ENCODE results near the gene ULK1.
"Not testable (repeated sequence)": the region's sequence is repeated elsewhere in the genome, so short reads cannot be mapped to it uniquely, and the experiment has no call there.

ULK1 gene

GRCh38 chr12:131941987-131942341 lies 47.5 kb downstream of the ULK1 start:
- DNase-seq (ENCODE audit: low read depth in 2 of 2), result no peak

GRCh38 chr12:131942671-131943070 lies 48.2 kb downstream of the ULK1 start:
- no peak for DNase-seq (ENCODE audit: low read depth in 2 of 2)

GRCh38 chr12:131943389-131943788 lies 49.0 kb downstream of the ULK1 start:
- DNase-seq (ENCODE audit: low read depth in 2 of 2), result no peak

DNA sequence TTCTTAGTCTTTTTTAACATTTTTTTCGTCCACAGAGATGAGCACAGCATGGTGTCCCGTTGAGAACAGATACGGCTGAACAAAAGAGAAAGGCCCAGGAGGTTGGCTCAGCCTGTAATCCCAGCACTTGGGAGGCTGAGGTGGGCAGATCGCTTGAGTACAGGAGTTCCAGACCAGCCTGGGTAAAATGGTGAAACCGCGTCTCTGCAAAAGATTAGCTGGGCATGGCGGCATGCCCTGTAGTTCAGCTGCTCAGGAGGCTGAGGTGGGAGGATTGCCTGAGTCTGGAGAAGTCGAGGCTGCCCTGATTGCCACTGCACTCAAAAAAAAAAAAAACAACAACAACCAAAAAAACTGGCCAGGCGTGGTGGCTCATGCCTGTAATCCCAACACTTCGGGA lies 49.5 kb downstream of the ULK1 start:
- DNase-seq (ENCODE audit: low read depth in 2 of 2), result no peak

DNA sequence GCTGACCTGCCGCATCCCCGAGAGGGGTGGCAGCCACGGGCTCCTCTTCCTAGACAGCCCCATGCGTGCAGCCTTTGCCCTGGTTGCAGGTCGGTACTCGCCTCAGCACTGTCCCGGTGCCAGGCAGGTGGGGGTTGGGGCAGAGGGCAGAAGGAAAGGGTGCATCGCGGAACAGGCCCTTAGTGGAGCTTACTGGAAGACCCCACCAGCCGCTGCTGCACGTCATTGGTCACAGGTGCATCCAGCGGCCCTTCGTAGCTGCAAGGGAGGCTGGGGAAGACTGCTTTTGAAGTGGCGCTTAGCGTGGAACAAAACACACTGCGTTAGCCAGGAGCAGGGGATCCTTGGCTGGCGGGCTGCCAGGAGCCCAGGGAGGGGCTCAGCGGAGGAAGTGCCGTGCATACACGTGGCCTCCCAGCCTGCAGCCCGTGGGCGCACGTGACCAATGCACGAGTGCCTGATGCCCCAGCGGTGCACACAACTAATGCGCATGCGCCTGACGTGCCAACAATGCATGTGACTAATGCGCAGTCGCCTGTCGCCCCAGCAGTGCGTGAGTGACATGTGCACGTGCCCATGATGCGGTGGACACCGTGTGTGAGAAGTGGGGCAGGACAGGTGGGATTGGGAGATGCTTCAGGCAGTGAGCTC lies 50.3 kb downstream of the ULK1 start:
- no peak for DNase-seq (ENCODE audit: low read depth in 2 of 2)

- no peak for DNase-seq (ENCODE audit: low read depth in 2 of 2)
Measured at GRCh38 chr12:131946757-131947156, 52.3 kb downstream of the ULK1 start.

GRCh38 chr12:131947482-131948027 lies 53.1 kb downstream of the ULK1 start:
- DNase-seq (ENCODE audit: low read depth in 2 of 2), result no peak

DNA sequence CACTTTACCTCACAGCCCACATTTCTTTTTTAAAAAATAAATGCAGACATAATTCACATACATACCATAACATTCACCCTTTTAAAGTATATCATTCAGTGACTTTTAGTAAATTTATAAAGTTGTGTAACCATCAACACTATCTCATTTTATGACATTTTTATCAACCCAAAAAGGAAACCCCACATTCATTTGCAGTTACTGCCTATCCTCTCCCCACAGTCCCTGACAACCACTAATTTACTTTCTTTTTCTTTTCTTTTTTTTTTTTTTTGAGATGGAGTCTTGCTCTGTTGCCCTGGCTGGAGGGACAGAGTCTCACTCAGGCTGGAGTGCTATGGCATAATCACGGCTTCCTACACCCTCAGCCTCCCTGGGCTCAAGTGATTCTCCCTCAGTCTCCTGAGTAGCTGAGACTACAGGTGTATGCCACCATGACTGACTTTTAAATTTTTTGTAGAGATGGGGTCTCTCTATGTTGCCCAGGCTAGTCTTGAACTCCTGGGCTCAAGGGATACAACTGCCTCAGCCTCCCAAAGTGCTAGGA lies 53.8 kb downstream of the ULK1 start:
- no peak for DNase-seq (ENCODE audit: low read depth in 2 of 2)

- not testable (repeated sequence) for DNase-seq (ENCODE audit: low read depth in 2 of 2)
Measured at GRCh38 chr12:131948713-131949430, 54.5 kb downstream of the ULK1 start.

DNA sequence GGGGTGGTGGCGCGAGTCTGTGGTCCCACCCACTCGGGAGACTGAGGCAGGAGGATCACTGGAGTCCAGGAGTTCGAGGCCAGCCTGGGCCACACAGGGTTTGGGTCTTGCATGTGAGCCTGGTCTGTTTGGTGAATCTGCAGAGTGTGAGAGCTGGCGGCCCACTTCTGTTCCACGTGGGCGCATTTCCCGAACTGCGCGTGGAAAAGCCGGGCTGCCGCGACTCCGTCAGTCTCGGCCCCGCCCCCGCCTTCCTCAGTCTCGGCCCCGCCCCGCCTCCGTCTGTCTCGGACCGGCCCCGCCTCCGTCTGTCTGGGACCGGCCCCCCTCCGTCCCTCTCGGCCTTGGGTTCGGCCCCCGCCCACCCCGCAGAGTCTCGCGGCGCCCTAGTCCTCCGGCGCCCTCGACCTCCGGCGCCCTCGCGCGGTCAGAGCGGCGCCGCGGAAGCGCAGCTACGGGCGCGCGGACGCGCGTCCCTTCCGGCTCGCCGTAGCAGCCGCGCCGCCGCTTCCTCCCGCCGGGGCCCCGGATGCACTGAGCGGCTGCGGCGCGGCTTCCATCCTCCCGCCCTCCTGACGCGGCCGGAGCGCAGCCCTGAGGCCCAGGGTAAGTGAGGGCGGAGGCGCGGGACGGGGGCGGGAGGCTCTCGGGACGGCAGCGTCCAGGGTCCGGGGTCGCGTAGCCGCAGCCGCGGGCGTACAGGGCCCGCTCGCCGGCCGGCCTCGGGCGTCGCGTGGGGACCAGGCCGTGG lies 55.2 kb downstream of the ULK1 start, which contains the start of gene EP400:
TSS of gene EP400 (plus strand) at position 512 of the 751 bp plus-strand sequence. CDS start 10,678 bp downstream, outside the sequence.
- DNase-seq (ENCODE audit: low read depth in 2 of 2), result peak; percentile 92 to 96

- no peak for DNase-seq (ENCODE audit: low read depth in 2 of 2)
Measured at GRCh38 chr12:131950182-131950913, 55.9 kb downstream of the ULK1 start.

DNA sequence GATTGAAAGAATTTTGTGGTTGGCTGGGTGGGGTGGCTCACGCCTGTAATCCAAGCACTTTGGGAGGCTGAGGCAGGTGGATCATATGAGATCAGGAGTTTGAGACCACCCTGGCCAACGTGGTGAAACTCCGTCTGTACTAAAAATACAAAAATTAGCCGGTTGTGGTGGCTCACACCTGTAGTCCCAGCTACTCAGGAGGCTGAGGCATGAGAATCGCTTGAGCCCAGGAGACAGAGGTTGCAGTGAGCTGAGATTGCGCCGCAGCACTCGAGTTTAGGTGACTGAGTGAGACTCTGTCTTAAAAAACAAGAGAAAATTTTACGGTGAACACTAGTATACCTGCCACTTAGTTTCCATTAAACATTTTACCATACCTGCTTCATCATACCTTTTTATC lies 59.4 kb downstream of the ULK1 start:
- DNase-seq (ENCODE audit: low read depth in 2 of 2), result not testable (repeated sequence)

DNA sequence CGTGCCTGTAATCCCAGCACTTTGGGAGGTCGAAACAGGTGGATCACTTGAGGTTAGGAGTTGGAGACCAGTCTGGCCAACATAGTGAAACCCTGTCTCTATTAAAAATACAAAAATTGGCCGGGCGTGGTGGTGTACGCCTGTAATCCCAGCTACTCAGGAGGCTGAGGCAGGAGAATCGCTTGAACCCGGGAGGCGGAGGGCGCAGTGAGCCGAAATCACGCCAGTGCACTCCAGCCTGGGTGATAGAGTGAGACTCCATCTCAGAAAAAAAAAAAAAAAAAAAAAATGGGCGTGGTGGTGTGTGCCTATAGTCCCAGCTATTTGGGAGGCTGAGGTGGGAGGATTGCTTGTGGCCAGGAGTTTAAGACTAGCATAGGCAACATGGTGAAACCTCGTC lies 60.0 kb downstream of the ULK1 start:
- not testable (repeated sequence) for DNase-seq (ENCODE audit: low read depth in 2 of 2)

- DNase-seq (ENCODE audit: low read depth in 2 of 2), result no peak
Measured at GRCh38 chr12:131959116-131959515, 64.7 kb downstream of the ULK1 start.

DNA sequence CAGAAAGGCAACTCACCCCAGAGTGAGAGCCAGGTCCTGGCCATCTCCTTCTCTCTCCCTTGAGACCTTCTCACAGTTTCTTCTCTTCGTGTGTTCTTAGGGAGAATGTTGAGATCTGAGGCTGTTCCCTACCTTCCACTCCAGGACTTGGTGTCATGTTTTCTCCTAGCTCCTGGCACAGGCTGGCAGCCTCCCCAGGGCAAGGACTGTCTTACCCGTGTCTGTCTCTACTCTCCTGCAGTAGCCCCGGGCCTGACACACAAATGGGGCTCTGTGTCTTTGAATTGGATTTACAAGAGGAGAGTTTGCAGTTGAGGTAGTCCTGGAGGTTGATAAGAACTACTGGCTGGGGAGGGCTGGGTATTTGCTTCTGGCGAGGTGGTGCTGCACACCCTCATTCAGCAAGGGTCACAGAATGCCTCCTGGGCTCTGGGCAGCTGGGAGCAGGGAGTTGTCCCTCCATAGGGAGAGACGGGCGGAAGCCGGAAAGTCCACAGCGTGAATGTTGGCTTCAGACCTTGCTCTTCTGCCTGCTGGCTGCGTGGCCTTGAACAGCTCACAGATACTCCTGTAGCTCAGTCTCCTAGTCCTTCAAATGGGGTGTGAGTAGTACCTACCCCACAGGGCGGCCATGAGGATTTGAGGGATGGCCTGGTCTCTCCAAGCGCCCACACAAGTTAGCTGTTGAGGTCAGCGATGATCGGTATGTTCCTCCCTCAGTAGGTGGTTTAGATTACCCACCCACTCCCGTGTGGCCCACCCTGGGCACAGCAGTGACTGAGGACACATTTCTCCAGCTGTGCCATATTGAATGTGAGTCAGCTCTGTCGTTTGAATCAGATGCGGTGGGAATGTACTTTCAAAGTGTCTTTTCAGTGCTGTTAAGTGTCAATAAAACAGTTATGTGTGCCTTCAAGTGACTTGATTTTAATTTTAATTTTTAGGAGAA lies 65.5 kb downstream of the ULK1 start:
- no peak for DNase-seq (ENCODE audit: low read depth in 2 of 2)

DNA sequence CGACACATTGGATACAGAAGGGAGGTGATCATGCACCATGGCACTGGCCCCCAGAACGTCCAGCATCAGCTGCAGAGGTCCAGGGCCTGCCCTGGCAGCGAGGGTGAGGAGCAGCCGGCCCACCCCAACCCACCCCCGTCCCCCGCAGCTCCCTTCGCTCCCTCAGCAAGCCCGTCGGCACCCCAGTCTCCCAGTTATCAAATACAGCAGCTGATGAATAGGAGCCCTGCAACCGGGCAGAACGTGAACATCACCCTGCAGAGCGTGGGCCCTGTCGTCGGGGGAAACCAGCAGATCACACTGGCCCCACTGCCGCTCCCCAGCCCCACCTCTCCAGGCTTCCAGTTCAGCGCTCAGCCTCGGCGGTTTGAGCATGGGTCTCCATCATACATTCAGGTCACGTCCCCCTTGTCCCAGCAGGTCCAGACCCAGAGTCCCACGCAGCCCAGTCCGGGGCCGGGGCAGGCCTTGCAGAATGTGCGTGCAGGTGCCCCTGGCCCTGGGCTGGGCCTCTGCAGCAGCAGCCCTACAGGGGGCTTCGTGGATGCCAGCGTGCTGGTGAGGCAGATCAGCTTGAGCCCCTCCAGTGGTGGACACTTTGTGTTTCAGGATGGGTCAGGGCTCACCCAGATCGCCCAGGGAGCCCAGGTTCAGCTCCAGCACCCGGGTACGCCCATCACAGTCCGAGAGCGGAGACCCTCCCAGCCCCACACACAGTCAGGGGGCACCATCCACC lies 66.3 kb downstream of the ULK1 start:
- DNase-seq (ENCODE audit: low read depth in 2 of 2), result not testable (repeated sequence)

GRCh38 chr12:131961328-131961727 lies 66.9 kb downstream of the ULK1 start:
- DNase-seq (ENCODE audit: low read depth in 2 of 2), result not testable (repeated sequence)

GRCh38 chr12:131962069-131962468 lies 67.6 kb downstream of the ULK1 start:
- no peak for DNase-seq (ENCODE audit: low read depth in 2 of 2)

- DNase-seq (ENCODE audit: low read depth in 2 of 2), result no peak
Measured at GRCh38 chr12:131963381-131963780, 69.0 kb downstream of the ULK1 start.

GRCh38 chr12:131965073-131965472 lies 70.7 kb downstream of the ULK1 start:
- DNase-seq (ENCODE audit: low read depth in 2 of 2), result no peak
